Heart left ventricle (tissue), 13 donors: ENCODE data around the gene ABCF1.

Source experiments
- POLR2A ChIP-seq, 2 donors: fragments of 450-650 bp; IDR thresholded peaks; one replicate each; pipeline ENCODE4 v1.6.1; 2017; ENCODE audit warnings: antibody characterized with exemption in 2 of 2, mild to moderate bottlenecking in 2 of 2, moderate library complexity in 2 of 2
- TF ChIP-seq, protein P1 (sequence below), 12 donors: fragments of 200-600 bp; sonication (generic) in 4 of 12; IDR thresholded peaks; one replicate each; pipeline versions ENCODE4 v1.5.0 to v1.8.0; 2018 to 2022; ENCODE audit warnings: antibody characterized with exemption in 12 of 12, mild to moderate bottlenecking in 5 of 12
- donor health status: ischemic (EF 13 %, LVEDD 7.1; RV severe dilation, severe dysfunction).
- donor health status: DM: no; HTN: yes; CAD: no.
- donor health status: DM: no; HTN: no; CAD: no.
- donor health status: ischemic (EF 25% LVEDD 6.9; RV normal size, moderate dysfunction).
- donor health status: ischemic (EF 25% LVEDD 5.7; RV mildly dilated, moderate dysfunction).
- donor health status: ischemic (EF 35%, LVEDD 5.7; RV mildly dilated, moderate dysfunction).
- donor health status: nonischemic (EF 11% LVEDD 7.7; RV severe dilation, severe dysfunction).
- donor health status: DM: yes; HTN: yes; CAD: no.
- donor health status: PGD.
- donor health status: ischemic (EF 29% LVEDD 5.4; RV normal size, mild dysfunction).
- donor health status: nonischemic (EF 23%, LVEDD 6.1; RV moderate dilation, normal function).

DNA sequence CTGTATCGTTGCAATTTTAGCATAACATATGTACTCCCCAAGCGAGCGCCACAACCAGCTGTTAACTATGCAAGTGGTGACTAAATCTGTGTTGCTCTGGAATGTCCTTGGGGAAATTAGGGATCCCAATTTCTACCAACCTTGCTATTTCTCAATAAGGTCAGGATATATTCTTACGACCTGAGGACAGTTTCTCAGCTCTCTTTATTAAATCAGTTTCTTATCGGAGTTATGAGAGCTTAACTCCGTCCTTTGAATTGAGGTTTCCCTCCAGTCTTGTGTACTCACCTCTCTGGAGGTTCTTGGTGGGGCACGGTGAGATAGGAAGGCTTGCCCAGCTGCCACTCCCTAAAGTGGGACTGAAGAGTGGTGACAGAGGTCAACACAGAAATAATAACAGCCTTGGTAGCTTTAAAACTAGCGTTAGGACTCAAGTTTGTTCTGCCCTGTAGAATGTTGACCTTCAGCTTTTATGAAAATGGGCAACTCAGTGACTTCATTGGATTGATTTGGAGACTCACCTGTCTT is 47.1 kb downstream of the ABCF1 start:
- TF ChIP-seq, protein P1, sequence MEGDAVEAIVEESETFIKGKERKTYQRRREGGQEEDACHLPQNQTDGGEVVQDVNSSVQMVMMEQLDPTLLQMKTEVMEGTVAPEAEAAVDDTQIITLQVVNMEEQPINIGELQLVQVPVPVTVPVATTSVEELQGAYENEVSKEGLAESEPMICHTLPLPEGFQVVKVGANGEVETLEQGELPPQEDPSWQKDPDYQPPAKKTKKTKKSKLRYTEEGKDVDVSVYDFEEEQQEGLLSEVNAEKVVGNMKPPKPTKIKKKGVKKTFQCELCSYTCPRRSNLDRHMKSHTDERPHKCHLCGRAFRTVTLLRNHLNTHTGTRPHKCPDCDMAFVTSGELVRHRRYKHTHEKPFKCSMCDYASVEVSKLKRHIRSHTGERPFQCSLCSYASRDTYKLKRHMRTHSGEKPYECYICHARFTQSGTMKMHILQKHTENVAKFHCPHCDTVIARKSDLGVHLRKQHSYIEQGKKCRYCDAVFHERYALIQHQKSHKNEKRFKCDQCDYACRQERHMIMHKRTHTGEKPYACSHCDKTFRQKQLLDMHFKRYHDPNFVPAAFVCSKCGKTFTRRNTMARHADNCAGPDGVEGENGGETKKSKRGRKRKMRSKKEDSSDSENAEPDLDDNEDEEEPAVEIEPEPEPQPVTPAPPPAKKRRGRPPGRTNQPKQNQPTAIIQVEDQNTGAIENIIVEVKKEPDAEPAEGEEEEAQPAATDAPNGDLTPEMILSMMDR (IDR thresholded peaks at IDR 0.05) = no peak
- TF ChIP-seq POLR2A (IDR thresholded peaks at IDR 0.05) = no peak
